ENCODE measurements around the gene GALNT15.

The GALNT15 gene

DNA sequence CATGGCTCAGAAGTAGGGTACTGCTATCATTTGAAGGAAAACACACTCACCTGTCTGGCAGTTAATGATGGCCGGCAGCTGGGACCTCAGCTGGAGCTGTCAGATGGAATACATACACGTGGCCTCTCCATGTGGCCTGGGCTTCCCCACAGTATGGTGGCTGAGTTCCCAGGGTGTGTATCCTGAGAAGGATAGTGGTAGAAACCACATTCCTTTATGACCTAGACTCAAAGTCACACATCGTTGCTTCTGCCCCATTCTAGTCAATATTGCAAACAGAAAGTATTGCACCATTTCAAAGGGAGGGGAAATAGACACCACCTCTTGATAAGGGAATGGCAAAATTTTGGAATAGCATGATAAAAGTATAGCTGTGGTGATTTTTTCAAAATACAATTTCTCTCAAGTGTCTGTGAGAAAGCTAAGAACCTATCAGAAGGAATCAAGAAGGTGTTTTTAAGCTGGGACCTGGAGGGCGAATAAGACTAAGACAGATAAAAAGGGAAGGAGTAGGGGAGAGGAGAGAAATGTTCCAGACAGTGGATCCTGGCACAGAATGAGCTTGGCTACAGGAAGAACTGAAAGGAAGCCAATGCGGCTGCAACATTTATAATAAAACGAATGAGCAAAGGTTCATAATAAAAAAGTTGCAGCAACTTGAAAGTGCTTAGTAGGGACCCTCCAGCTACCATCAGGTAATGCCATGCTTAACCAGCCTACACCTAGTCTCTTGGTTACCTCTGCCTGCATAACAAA lies 40.1 kb upstream of the GALNT15 start:
- H3K9me3 ChIP-seq: no peaks in the 10 kb centered on the region
- H3K27me3 ChIP-seq: no peaks in the 10 kb centered on the region
- no peaks in the 10 kb centered on the region for H3K4me1 ChIP-seq
- no peak for DNase-seq
- TF ChIP-seq, protein P1, sequence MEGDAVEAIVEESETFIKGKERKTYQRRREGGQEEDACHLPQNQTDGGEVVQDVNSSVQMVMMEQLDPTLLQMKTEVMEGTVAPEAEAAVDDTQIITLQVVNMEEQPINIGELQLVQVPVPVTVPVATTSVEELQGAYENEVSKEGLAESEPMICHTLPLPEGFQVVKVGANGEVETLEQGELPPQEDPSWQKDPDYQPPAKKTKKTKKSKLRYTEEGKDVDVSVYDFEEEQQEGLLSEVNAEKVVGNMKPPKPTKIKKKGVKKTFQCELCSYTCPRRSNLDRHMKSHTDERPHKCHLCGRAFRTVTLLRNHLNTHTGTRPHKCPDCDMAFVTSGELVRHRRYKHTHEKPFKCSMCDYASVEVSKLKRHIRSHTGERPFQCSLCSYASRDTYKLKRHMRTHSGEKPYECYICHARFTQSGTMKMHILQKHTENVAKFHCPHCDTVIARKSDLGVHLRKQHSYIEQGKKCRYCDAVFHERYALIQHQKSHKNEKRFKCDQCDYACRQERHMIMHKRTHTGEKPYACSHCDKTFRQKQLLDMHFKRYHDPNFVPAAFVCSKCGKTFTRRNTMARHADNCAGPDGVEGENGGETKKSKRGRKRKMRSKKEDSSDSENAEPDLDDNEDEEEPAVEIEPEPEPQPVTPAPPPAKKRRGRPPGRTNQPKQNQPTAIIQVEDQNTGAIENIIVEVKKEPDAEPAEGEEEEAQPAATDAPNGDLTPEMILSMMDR (IDR thresholded peaks at IDR 0.05; ENCODE audit: low read depth, low read length): no peak
- no peak overlapping the region for H3K4me3 ChIP-seq (ENCODE audit: low read depth, low read length)
- H3K36me3 ChIP-seq: no peaks in the 10 kb centered on the region

DNA sequence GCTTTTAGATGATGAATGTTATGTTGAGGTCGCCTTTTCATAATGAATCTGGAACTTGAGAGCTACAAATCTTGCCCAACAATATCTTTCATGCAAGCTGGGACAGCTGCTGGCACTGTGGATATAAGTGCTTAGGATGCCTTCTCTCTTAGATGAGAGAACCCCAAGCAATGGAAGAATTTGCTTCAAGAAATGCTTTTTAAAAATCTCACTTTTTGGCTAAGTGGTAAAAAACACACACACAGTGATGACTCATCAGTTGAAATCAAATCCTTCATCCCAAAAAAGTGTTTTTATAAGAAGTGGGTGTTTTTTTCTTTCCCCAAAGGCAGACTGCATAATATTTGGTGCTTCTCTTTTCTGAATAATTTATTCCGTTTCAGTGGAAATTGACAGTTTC lies 38.4 kb upstream of the GALNT15 start:
- H3K36me3 ChIP-seq: no peaks in the 10 kb centered on the region
- TF ChIP-seq, protein P1 (IDR thresholded peaks at IDR 0.05; ENCODE audit: low read depth, low read length): no peak
- H3K4me3 ChIP-seq (ENCODE audit: low read depth, low read length): no peak overlapping the region
- H3K4me1 ChIP-seq: no peaks in the 10 kb centered on the region
- no peak for DNase-seq
- no peaks in the 10 kb centered on the region for H3K27me3 ChIP-seq
- H3K9me3 ChIP-seq: no peaks in the 10 kb centered on the region

DNA sequence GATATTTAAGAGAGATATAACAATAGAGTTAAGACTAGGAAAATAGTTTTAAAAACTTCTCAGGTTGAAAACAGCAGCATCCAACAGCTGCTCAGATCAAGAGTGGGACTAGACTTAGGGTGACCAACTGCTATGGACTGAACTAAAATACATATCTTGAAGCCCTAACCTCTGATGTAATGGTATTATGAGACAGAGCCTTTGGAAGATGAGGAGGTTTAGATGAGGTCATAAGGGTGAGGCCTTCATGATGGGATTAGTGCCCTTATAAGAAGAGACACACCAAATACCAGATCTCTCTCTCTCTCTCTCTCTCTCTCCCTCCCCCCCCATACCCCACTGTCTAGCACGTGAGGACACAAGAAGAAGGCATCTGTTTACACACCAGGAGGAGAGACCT lies 37.4 kb upstream of the GALNT15 start:
- TF ChIP-seq, protein P1 (IDR thresholded peaks at IDR 0.05; ENCODE audit: low read depth, low read length): no peak
- Histone ChIP-seq H3K9me3 (no peaks in the 10 kb centered on the region), H3K27me3 (no peaks in the 10 kb centered on the region), H3K4me1 (no peaks in the 10 kb centered on the region), H3K4me3 (ENCODE audit: low read depth, low read length) (no peak overlapping the region), H3K36me3 (no peaks in the 10 kb centered on the region)
- no peak for DNase-seq

- no peak for DNase-seq
These were observed 36.5 kb upstream of the GALNT15 start for GRCh38 chr3:16137977-16138376.

GRCh38 chr3:16140116-16140893 lies 34.2 kb upstream of the GALNT15 start:
- no peak for DNase-seq
- TF ChIP-seq, protein P1 (IDR thresholded peaks at IDR 0.05; ENCODE audit: low read depth, low read length): no peak
- no peaks in the 10 kb centered on the region for H3K4me1 ChIP-seq
- H3K4me3 ChIP-seq (ENCODE audit: low read depth, low read length): no peak overlapping the region
- no peaks in the 10 kb centered on the region for H3K9me3 ChIP-seq
- no peaks in the 10 kb centered on the region for H3K27me3 ChIP-seq
- no peaks in the 10 kb centered on the region for H3K36me3 ChIP-seq

More at GRCh38 chr3:16137977-16138376, 36.5 kb upstream of the GALNT15 start:
- no peaks in the 10 kb centered on the region for H3K4me1 ChIP-seq
- H3K27me3 ChIP-seq: no peaks in the 10 kb centered on the region
- H3K9me3 ChIP-seq: no peaks in the 10 kb centered on the region
- no peaks in the 10 kb centered on the region for H3K36me3 ChIP-seq
- no peak overlapping the region for H3K4me3 ChIP-seq (ENCODE audit: low read depth, low read length)
- TF ChIP-seq, protein P1 (IDR thresholded peaks at IDR 0.05; ENCODE audit: low read depth, low read length): no peak

DNA sequence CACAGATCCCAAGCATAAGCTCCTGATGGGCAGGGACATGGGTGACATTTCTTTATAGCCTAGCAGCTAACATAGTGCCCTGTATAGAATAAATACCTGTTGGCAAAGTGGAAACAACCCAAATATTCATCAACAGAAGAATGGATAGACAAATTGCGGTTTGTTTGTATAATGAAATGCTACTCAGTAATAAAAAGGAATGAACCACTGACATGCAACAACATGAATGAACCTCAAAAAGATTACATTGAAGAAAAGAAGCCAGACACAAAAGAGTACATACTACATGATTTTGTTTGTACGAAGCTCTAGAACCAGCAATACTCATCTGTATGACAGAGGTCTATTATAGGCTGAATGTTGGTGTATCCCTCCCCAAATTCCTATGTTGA lies 33.6 kb upstream of the GALNT15 start:
- H3K36me3 ChIP-seq: no peaks in the 10 kb centered on the region

More for the DNA sequence above, 33.6 kb upstream of the GALNT15 start:
- Histone ChIP-seq H3K4me1 (no peaks in the 10 kb centered on the region), H3K9me3 (no peaks in the 10 kb centered on the region), H3K4me3 (ENCODE audit: low read depth, low read length) (no peak overlapping the region), H3K27me3 (no peaks in the 10 kb centered on the region)
- TF ChIP-seq, protein P1 (IDR thresholded peaks at IDR 0.05; ENCODE audit: low read depth, low read length): no peak
- DNase-seq: no peak

Data from BE2C (cell line).